ENCODE data around the gene FBXL17.

- TF ChIP-seq FOS (IDR thresholded peaks at IDR 0.05; ENCODE audit: low read depth, low read length) (no peak), CTCF (conservative IDR thresholded peaks at IDR 0.05; ENCODE audit: low read depth, low read length) (no peak), POLR2A (IDR thresholded peaks at IDR 0.05; ENCODE audit: low read depth, low read length) (no peak), RAD21 (IDR thresholded peaks at IDR 0.05; ENCODE audit: low read length) (no peak)
Observed at GRCh38 chr5:108094800-108095199, 287.1 kb downstream of the FBXL17 start.

Data from IMR-90 (cell line).